Fibroblast of skin of right biceps (primary cell): ENCODE results near the gene TCF4.
"Not testable (repeated sequence)": the region's sequence is repeated elsewhere in the genome, so short reads cannot be mapped to it uniquely, and the experiment has no call there.

ENCODE experiments used
- DNase-seq: peaks from one replicate; pipeline ENCODE4 v3.0.0-alpha.2; 2013

The TCF4 gene

GRCh38 chr18:55500316-55501086 is 87.5 kb downstream of the TCF4 start:
- DNase-seq, result peak; percentile 96

- DNase-seq, result no peak
Observed at GRCh38 chr18:55499526-55499925, 88.5 kb downstream of the TCF4 start.

GRCh38 chr18:55497825-55498403 is 90.1 kb downstream of the TCF4 start:
- DNase-seq, result no peak

- peak; percentile 70 for DNase-seq
Observed at GRCh38 chr18:55494899-55495298, 93.1 kb downstream of the TCF4 start.

- no peak for DNase-seq
Observed at GRCh38 chr18:55494441-55494840, 93.6 kb downstream of the TCF4 start.

- DNase-seq, result peak; percentile 52
Observed at GRCh38 chr18:55491616-55492015, 96.4 kb downstream of the TCF4 start.

- peak; percentile 47 for DNase-seq
Observed at GRCh38 chr18:55489034-55489986, 98.7 kb downstream of the TCF4 start.

- no peak for DNase-seq
Observed at GRCh38 chr18:55488473-55488872, 99.5 kb downstream of the TCF4 start.

GRCh38 chr18:55487997-55488396 is 100.0 kb downstream of the TCF4 start:
- peak; percentile 45 for DNase-seq

GRCh38 chr18:55486936-55487335 is 101.1 kb downstream of the TCF4 start:
- no peak for DNase-seq

GRCh38 chr18:55485666-55486065 is 102.3 kb downstream of the TCF4 start:
- DNase-seq, result peak; percentile 92

- DNase-seq, result no peak
Observed at GRCh38 chr18:55484773-55485172, 103.2 kb downstream of the TCF4 start.

- DNase-seq, result peak; percentile 76
Observed at GRCh38 chr18:55483266-55483871, 104.6 kb downstream of the TCF4 start.

GRCh38 chr18:55479656-55480420 is 108.2 kb downstream of the TCF4 start:
- no peak for DNase-seq

- peak; percentile 65 for DNase-seq
Observed at GRCh38 chr18:55477860-55478581, 110.0 kb downstream of the TCF4 start.

- DNase-seq, result peak; percentile 33
Observed at GRCh38 chr18:55477499-55477859, 110.5 kb downstream of the TCF4 start.

GRCh38 chr18:55475916-55476315 is 112.1 kb downstream of the TCF4 start:
- peak; percentile 62 for DNase-seq

- DNase-seq, result no peak
Observed at GRCh38 chr18:55475467-55475866, 112.5 kb downstream of the TCF4 start.

GRCh38 chr18:55473560-55473959 is 114.4 kb downstream of the TCF4 start:
- DNase-seq, result no peak

GRCh38 chr18:55473058-55473457 is 114.9 kb downstream of the TCF4 start:
- no peak for DNase-seq

GRCh38 chr18:55470826-55471225 is 117.2 kb downstream of the TCF4 start:
- no peak for DNase-seq

- DNase-seq, result not testable (repeated sequence)
Observed at GRCh38 chr18:55469134-55469533, 118.9 kb downstream of the TCF4 start.
